ENCODE data around the gene TNS3.

Gene TNS3

DNA sequence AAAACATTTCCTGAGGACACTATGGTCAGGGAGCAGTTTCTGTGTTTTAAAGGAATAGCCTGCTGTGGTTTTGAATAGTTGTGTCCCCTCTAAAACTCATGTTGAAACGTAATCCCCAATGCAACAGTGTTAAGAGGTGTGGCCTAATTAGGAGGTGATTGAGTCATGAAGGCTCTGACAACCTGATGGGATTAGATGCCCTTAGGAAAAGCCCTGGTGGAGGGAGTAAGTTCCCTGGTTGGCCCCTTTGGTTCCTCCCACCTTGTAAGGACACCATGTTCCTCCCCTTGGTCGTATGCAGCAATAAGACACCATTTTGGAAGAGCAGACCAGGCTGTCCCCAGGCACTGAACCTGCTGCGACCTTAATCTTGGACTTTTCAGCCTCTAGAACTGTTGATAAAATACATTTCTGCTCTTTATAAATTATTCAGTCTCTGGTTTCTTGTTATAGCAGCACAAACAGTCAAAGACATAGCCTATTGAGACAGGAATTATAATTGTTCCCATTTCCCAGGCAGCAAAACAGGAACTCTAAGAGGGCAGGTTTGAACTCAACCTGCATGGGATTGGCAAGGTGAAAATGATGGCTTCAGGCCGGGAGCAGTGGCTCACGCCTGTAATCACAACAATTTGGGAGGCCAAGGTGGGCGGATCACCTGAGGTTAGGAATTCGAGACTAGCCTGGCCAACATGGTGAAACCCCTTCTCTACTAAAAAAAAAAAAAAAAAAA lies 20.5 kb upstream of the TNS3 start:
- TF ChIP-seq, protein P1, sequence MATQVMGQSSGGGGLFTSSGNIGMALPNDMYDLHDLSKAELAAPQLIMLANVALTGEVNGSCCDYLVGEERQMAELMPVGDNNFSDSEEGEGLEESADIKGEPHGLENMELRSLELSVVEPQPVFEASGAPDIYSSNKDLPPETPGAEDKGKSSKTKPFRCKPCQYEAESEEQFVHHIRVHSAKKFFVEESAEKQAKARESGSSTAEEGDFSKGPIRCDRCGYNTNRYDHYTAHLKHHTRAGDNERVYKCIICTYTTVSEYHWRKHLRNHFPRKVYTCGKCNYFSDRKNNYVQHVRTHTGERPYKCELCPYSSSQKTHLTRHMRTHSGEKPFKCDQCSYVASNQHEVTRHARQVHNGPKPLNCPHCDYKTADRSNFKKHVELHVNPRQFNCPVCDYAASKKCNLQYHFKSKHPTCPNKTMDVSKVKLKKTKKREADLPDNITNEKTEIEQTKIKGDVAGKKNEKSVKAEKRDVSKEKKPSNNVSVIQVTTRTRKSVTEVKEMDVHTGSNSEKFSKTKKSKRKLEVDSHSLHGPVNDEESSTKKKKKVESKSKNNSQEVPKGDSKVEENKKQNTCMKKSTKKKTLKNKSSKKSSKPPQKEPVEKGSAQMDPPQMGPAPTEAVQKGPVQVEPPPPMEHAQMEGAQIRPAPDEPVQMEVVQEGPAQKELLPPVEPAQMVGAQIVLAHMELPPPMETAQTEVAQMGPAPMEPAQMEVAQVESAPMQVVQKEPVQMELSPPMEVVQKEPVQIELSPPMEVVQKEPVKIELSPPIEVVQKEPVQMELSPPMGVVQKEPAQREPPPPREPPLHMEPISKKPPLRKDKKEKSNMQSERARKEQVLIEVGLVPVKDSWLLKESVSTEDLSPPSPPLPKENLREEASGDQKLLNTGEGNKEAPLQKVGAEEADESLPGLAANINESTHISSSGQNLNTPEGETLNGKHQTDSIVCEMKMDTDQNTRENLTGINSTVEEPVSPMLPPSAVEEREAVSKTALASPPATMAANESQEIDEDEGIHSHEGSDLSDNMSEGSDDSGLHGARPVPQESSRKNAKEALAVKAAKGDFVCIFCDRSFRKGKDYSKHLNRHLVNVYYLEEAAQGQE (IDR thresholded peaks at IDR 0.05; ENCODE audit: insufficient replicate concordance, low read depth): no peak
- TF ChIP-seq, protein P2, sequence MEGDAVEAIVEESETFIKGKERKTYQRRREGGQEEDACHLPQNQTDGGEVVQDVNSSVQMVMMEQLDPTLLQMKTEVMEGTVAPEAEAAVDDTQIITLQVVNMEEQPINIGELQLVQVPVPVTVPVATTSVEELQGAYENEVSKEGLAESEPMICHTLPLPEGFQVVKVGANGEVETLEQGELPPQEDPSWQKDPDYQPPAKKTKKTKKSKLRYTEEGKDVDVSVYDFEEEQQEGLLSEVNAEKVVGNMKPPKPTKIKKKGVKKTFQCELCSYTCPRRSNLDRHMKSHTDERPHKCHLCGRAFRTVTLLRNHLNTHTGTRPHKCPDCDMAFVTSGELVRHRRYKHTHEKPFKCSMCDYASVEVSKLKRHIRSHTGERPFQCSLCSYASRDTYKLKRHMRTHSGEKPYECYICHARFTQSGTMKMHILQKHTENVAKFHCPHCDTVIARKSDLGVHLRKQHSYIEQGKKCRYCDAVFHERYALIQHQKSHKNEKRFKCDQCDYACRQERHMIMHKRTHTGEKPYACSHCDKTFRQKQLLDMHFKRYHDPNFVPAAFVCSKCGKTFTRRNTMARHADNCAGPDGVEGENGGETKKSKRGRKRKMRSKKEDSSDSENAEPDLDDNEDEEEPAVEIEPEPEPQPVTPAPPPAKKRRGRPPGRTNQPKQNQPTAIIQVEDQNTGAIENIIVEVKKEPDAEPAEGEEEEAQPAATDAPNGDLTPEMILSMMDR (IDR thresholded peaks at IDR 0.05; ENCODE audit: insufficient read depth, low read length): no peak
- no peak for TF ChIP-seq SPI1 (IDR thresholded peaks at IDR 0.05; ENCODE audit: borderline replicate concordance, low read depth)
- Histone ChIP-seq H3K4me3 (replicated peaks; ENCODE audit: insufficient read depth, low read length) (no peak overlapping the region), H3K27me3 (ENCODE audit: insufficient read depth, poor library complexity, severe bottlenecking) (no peaks in the 10 kb centered on the region), H3K27ac (replicated peaks) (no peak overlapping the region)
- no peak for DNase-seq (ENCODE audit: low read depth in 1 of 2, low spot score in 1 of 2)

DNA sequence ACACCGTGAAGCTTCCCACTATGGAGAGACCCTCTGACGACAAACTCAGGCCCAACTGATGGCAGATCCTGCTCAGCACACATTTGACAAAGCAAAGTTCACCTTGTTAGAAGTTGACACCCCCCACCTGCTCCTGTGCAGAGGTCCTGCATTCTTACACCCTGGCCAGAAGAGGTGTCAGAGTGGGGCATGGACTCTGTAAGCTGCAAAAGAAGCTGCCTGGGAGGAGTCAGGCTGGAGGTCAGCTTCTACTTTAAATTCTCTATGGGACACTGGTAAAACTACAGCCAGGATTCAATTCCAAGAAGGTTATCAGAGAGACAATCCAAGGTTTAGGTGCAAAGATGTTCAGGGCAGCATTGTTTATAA lies 20.0 kb upstream of the TNS3 start:
- DNase-seq (ENCODE audit: low read depth in 1 of 2, low spot score in 1 of 2): no peak
- no peaks in the 10 kb centered on the region for H3K27me3 ChIP-seq (ENCODE audit: insufficient read depth, poor library complexity, severe bottlenecking)
- H3K27ac ChIP-seq (replicated peaks): no peak overlapping the region
- no peak overlapping the region for H3K4me3 ChIP-seq (replicated peaks; ENCODE audit: insufficient read depth, low read length)
- TF ChIP-seq, protein P2 (IDR thresholded peaks at IDR 0.05; ENCODE audit: insufficient read depth, low read length): no peak
- TF ChIP-seq, protein P1 (IDR thresholded peaks at IDR 0.05; ENCODE audit: insufficient replicate concordance, low read depth): no peak
- TF ChIP-seq GABPA (IDR thresholded peaks at IDR 0.05; ENCODE audit: low read depth): no peak
- TF ChIP-seq POLR2AphosphoS5 (IDR thresholded peaks at IDR 0.05; ENCODE audit: low read depth): no peak
- no peak for TF ChIP-seq SPI1 (IDR thresholded peaks at IDR 0.05; ENCODE audit: borderline replicate concordance, low read depth)

DNA sequence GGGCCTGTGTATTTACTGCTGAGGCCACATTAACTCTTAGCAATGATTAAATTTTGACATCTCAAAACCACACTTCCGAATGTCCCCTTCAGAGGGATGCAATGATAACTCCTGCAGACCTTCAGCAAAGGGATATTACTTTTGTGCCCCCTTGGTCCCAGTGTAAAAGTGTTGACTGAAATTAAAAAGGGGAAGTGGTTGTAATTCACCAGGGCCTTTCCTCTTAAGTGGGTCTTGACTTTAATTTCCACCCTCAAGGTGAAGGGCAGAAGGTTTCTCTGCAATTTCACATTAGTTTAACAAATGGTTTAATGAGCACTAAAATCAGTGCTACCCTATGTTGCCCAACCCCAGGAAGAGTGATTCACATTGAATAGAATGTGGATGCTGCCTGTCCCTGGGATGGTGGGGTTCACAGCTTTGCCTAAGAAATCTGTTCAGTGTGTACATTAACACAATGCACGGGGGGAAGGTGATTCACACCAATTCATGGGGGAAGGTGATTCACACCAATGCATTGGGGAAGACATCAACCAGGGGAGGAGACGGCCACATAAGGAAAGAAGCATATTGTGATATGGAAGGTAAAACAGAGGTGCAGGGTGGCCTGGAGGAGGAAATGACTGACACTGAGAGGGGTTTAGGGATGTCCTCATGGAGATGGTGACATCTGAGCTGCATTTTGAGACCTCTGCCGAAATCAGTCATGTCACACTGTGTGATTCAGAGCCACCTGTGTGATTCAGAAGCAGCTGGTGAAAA lies 19.4 kb upstream of the TNS3 start:
- H3K27me3 ChIP-seq (ENCODE audit: insufficient read depth, poor library complexity, severe bottlenecking): no peaks in the 10 kb centered on the region
- no peak for DNase-seq (ENCODE audit: low read depth in 1 of 2, low spot score in 1 of 2)
- no peak overlapping the region for H3K27ac ChIP-seq (replicated peaks)
- TF ChIP-seq, protein P1 (IDR thresholded peaks at IDR 0.05; ENCODE audit: insufficient replicate concordance, low read depth): no peak
- peak; percentile 92 for TF ChIP-seq SPI1 (IDR thresholded peaks at IDR 0.05; ENCODE audit: borderline replicate concordance, low read depth)
- H3K4me3 ChIP-seq (replicated peaks; ENCODE audit: insufficient read depth, low read length): no peak overlapping the region

Data from HL-60 (cell line).